SH-SY5Y (cell line): ENCODE data around the gene SSBP2.

ENCODE experiments used
- GATA2 ChIP-seq: IDR thresholded peaks from 2 replicates; pipeline ENCODE4 v1.6.1; 2011; ENCODE audit warnings: mild to moderate bottlenecking, low read depth, low read length
- GATA3 ChIP-seq: IDR thresholded peaks from 2 replicates; pipeline ENCODE4 v1.6.1; 2011; ENCODE audit warnings: low read depth, mild to moderate bottlenecking, low read length, moderate library complexity

SSBP2 gene

DNA sequence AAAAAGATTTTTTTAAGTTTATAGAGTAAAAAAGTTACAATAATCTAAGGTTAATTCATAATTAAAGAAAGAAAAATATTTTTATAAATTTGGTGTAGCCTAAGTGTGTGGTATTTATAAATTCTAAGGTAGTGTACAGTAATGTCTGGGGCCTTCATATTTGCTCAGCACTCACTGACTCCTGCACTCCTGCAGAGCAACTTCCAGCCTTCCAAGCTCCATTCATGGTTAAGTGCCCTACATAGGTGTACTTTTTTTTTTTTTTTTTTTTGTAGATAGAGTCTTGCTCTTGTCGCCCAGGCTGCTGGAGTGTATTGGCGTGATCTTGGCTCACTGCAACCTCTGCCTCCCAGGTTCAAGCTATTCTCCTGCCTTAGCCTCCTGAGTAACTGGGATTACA, 367.0 kb downstream of the SSBP2 start:
- TF ChIP-seq GATA3 = no peak
- TF ChIP-seq GATA2 = no peak

DNA sequence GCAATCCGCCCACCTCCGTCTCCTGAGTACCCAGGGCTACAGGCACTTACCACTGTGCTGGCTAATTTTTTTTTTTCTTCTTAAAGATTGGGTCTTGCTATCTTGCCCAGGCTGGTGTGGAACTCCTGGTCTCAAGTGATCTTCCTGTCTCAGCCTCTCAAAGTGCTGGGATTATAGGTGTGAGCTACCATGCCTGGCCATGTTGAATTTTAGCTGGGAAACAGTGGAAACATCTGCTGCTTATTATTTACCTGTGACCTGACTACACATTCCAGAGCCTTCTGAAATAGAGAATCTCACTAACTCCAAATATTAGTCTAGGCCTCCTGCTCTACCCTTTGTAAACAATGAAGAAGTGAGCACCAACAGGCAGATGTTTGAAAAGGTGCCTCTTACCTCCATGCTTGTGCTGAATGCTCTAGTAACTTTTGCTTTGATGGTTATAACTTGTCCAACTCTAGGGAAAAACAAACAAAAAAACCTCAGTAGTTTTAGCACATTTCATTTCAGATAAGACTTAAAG, 379.5 kb downstream of the SSBP2 start:
- no peak for TF ChIP-seq GATA3

DNA sequence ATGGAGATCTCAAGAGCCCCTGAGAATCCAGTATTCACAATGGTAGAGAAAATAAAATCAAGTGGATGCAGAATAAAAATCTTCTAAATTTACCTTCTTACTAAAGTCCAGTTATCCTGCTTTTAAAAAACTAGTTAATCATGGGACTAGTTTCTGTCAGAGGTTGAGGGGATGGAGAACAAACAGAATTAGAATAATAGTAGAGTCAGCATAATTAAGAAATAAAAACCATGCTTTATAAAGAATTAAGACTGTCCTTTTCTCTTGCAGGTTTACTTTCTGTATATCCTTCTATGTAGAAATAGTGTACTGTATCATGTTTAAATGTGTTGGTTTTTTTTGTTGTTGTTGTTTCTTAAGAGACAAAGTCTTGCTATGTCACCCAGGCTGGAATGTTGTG, 380.0 kb downstream of the SSBP2 start:
- TF ChIP-seq GATA3 = no peak
- TF ChIP-seq GATA2 = no peak

DNA sequence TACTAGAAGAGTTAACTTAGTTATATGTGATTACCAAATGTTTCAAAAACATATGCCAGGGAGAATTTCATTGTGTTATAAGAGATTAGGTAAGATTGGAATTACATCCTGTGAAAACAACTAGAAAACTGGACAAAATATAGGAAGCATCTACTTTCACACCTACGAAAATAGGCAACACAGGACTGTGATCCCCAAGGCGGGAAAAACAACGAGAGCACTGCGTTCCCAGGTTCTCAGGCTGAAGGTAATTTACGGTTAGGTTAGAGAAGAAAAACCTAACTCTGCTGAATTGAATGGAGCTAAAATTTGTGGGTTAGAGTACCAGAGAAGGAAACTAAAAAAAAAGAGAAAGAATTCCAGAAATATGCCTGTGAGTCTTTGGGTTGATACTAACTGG, 385.4 kb downstream of the SSBP2 start:
- TF ChIP-seq GATA3 = no peak
- TF ChIP-seq GATA2 = no peak

DNA sequence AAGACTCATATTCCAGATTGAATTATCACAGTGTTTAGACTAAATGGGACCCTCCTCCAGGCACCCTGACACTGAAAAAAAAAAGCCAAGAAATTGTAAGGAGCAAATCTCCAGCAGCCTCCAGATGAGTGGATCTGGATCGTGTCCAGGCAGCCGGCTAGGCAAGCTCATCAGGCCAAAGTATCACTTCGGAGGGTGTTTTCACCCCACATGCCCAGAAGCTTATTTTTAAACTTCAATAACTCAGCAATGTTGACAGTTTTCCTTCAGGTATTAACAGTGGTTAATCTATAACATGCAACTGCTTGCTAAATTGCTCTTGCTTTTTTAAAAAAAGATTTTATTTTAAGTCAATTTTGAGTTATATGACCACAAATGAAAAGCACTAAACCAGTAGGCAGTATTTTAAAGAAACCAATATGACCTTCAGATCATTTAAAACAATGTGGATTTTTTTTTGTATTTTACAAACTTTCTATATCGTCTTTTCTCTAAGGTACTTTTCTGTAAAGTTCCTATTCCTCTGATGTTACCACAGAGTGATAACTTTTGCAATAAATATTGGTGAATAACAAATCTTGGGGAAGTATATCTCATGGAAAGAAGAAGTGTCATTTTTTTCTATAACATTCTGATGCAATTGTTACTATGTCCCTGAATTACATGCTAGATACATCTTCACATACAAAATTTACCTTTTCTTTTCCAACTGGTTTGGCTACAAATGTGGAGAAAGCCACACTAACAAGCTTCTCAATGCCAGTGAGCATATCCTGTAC, 387.6 kb downstream of the SSBP2 start:
- TF ChIP-seq GATA2 (no peak), GATA3 (no peak)
